Muscle layer of duodenum (tissue), 2 donors: ENCODE results near the gene ROBO1.

Source experiments
- H3K27ac ChIP-seq: one replicate; pipeline ENCODE4 v1.7.0; 2013; ENCODE audit warnings: mild to moderate bottlenecking, low read length
- H3K27me3 ChIP-seq: one replicate; pipeline ENCODE4 v1.7.0; 2013; ENCODE audit warnings: low read depth, mild to moderate bottlenecking, control low read depth, low read length
- H3K36me3 ChIP-seq, 2 donors: one replicate each; pipeline ENCODE4 v1.7.0; 2013; ENCODE audit warnings: low read length in 2 of 2, control low read depth in 1 of 2, mild to moderate bottlenecking in 1 of 2; ENCODE audit not compliant: insufficient read depth in 2 of 2, control insufficient read depth in 1 of 2
- H3K4me1 ChIP-seq, 2 donors: one replicate each; pipeline ENCODE4 v1.7.0; 2013; ENCODE audit warnings: low read length in 2 of 2, mild to moderate bottlenecking in 2 of 2, control low read depth in 1 of 2, moderate library complexity in 1 of 2; ENCODE audit not compliant: insufficient read depth in 2 of 2, control insufficient read depth in 1 of 2
- H3K4me3 ChIP-seq, 2 donors: one replicate each; pipeline ENCODE4 v1.7.0; 2013; ENCODE audit warnings: low read length in 2 of 2, low read depth in 1 of 2, mild to moderate bottlenecking in 1 of 2
- H3K9me3 ChIP-seq, 2 donors: one replicate each; pipeline ENCODE4 v1.7.0; 2013; ENCODE audit warnings: low read length in 2 of 2, control low read depth in 1 of 2, mild to moderate bottlenecking in 1 of 2; ENCODE audit not compliant: control insufficient read depth in 1 of 2
- donor health status: healthy.

The ROBO1 gene

DNA sequence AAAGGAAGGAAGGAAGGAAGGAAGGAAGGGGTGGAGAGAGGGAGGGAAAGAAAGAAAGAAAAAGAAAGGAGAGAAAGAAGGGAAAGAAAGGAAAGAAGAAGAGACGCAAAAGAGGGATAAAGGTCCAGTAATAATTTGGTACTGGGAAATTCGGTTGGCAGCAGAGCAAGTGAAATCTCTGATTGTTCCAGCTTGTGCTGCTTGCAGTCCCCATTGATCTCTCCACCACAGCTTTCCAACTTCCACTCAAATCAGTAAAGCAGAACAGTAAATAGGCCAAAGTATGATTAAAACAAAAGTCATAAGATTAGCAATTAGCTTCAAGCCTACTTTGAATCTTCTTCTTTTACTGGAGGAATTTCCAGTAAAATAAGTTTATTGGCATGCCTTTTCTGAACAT is 357.2 kb downstream of the ROBO1 start:
- Histone ChIP-seq H3K4me3 (no peak overlapping the region), H3K4me1 (no peaks in the 10 kb centered on the region), H3K36me3 (no peaks in the 10 kb centered on the region), H3K9me3 (no peaks in the 10 kb centered on the region), H3K27me3 (no peaks in the 10 kb centered on the region), H3K27ac (no peak overlapping the region)

DNA sequence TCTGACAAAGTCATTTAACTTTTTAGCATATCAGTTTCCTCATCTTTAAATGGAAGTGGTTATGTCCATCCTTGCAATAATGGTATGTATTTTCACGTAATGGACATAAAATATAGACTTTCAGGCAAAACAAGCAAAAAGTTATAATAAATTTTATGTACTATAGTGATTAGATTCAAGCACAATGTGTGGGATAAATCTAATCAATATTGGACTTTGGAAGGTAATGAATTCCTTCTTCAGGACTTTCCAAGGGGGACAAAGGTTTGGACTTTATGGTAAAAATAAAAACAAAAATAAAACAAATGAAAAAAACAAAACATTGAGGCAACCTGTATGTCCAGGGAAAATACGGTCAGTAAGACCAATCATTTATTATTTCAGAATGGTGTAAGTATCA is 357.7 kb downstream of the ROBO1 start:
- Histone ChIP-seq H3K4me3 (no peak overlapping the region), H3K9me3 (no peaks in the 10 kb centered on the region), H3K27me3 (no peaks in the 10 kb centered on the region), H3K36me3 (no peaks in the 10 kb centered on the region), H3K4me1 (no peaks in the 10 kb centered on the region), H3K27ac (no peak overlapping the region)

DNA sequence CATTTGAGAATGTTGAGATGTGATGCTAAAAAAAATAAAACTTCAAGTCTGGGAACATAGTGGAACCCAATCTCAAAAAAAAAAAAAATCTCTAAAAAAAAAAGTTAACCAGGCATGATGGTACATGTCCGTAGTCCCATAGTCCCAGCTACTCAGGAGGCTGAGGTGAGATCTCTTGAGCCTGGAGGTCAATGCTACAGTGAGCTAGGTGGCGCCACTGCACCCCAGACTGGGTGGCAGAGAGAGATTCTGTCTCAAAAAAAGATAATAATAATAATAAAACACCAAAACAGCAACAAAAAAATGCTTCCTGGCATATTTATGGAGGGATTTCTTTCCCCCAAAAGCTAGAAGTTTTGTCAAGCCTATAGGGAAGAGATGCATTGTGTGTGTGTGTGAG is 361.6 kb downstream of the ROBO1 start:
- H3K27ac ChIP-seq = no peak overlapping the region
- no peaks in the 10 kb centered on the region for H3K4me1 ChIP-seq
- H3K27me3 ChIP-seq = no peaks in the 10 kb centered on the region
- no peaks in the 10 kb centered on the region for H3K9me3 ChIP-seq
- H3K4me3 ChIP-seq = no peak overlapping the region
- no peaks in the 10 kb centered on the region for H3K36me3 ChIP-seq

DNA sequence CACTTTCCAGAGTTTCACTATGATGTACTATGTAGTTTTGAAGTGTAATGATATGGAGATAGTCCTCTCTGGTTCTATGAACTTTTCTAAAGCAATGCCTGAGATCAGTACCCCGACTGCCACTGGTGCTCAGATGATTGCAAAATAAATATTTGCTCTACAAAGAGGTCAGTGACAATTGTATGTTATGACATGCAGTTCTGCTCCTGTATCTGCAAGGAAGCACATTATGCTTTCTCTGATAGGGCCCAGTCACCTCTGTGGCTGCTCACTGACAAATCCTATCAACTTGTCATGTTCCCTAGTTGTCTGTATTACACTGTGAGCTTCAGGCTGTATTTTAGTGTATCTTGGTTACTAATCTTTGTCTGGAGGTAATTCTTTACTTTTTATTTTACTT is 362.6 kb downstream of the ROBO1 start:
- Histone ChIP-seq H3K4me1 (no peaks in the 10 kb centered on the region), H3K27ac (no peak overlapping the region), H3K9me3 (no peaks in the 10 kb centered on the region), H3K36me3 (no peaks in the 10 kb centered on the region), H3K27me3 (no peaks in the 10 kb centered on the region), H3K4me3 (no peak overlapping the region)

DNA sequence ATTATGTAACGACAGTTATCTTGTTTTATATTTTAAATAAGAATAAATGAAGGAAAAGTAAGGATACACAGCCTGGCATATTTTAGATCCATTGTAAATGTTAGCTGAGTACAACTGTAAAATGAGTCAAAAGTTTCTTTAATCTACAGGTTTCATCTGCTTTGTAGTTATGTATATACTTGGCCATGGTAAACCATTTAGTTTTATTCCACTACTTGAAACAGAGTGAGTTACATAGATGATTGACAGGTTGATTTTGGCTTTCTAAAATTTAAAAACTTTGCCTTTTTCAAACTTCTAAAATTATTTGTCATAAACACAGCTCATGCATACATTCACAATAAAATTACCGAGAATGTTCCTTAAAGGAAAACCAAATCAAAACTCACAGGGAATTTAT is 371.2 kb downstream of the ROBO1 start:
- H3K4me3 ChIP-seq = no peak overlapping the region
- peaks cover 0 to 2% of the 10 kb centered on the region in 2 donors for H3K9me3 ChIP-seq
- no peaks in the 10 kb centered on the region for H3K27me3 ChIP-seq
- no peak overlapping the region for H3K27ac ChIP-seq
- H3K4me1 ChIP-seq = no peaks in the 10 kb centered on the region
- no peaks in the 10 kb centered on the region for H3K36me3 ChIP-seq

DNA sequence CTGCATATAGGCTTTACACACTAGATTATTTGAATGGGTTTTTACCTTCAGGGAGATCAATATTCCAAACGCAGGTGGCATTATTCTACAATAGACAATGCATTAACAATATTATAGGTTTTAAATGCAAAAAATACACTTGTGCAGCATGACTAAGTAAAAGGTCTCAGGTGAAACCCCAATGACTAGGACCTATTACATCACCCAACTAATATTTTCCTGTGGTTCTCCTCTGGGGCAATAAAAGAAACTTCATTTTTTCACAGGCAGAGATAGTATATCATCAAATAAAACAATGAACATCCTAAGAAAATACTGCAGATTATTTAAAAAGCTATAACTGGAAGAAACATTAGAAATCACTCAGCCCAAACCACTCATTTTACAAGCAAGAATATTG is 375.3 kb downstream of the ROBO1 start:
- no peak overlapping the region for H3K27ac ChIP-seq
- H3K36me3 ChIP-seq = no peaks in the 10 kb centered on the region
- no peaks in the 10 kb centered on the region for H3K9me3 ChIP-seq
- H3K4me1 ChIP-seq = no peaks in the 10 kb centered on the region
- H3K4me3 ChIP-seq = no peak overlapping the region
- H3K27me3 ChIP-seq = no peaks in the 10 kb centered on the region

DNA sequence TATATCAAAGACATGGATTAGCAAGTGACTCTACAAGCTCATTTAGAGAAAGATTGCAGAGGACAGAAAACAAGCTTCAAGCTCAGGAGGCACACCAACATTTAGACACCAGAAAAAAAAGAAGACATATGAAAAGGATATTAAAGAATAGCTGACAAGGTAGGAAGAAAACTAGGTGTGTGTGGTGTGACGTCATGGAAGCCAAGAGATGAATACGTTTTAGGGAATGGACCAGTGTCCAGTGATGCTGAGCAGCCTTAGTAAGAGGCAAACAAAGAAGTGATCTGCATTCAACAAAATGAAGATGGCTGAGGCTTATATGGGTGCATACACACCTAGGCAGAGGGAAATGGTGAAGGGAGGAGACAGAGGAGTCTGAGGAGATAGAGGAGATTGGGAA is 377.4 kb downstream of the ROBO1 start:
- H3K4me3 ChIP-seq = no peak overlapping the region
- H3K27ac ChIP-seq = no peak overlapping the region
- H3K9me3 ChIP-seq = no peaks in the 10 kb centered on the region
- no peaks in the 10 kb centered on the region for H3K4me1 ChIP-seq
- H3K27me3 ChIP-seq = no peaks in the 10 kb centered on the region
- H3K36me3 ChIP-seq = no peaks in the 10 kb centered on the region

DNA sequence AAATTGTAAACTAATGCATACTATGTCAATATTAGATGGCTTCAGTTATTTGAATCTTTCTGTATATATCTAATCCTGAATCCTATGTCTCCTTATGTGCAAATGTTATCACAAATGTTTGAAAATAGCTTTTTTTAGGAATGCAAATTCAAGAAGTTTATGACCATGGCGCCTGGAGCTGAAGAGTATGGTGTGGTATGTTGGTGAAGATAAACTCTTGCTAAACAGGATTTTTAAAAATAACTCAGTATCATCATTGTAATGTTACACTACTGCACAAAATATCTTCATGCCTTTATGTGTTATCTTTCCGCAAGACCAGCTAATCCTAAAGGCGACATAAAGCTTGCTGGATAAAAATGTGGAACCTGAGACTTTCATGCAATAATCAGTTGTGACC is 382.6 kb downstream of the ROBO1 start:
- H3K36me3 ChIP-seq = no peaks in the 10 kb centered on the region
- no peak overlapping the region for H3K4me3 ChIP-seq
- H3K27ac ChIP-seq = no peak overlapping the region
- H3K4me1 ChIP-seq = no peaks in the 10 kb centered on the region
- H3K9me3 ChIP-seq = no peaks in the 10 kb centered on the region
- H3K27me3 ChIP-seq = no peaks in the 10 kb centered on the region

DNA sequence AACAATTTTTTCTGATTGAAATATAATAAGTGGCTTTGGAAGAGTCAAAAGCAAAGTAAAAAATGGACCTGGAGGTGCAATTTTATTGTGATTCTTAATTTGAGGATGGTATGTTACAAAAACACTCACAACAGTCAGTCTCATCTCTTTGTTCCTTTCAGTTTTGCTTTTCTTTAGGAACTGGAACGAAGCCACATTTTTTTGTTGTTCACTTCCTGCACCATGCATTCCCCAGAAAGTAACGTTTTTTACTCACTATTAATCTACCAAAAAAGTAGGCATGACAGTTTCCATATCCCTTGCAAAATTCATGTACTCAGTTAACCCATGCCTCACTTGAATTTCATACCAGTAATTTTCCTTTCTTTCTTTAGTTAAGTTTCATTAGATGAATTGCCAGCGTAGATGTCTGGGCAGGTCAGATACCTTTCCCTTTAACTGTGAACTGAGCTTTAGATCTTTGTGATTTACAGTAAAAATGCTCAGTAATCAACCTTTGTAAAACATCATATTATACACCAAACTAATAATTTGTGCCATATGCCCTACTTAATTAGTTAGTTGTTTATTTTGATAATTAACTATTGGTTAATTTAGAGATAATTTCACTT is 384.3 kb downstream of the ROBO1 start:
- H3K4me3 ChIP-seq = no peak overlapping the region
- no peaks in the 10 kb centered on the region for H3K36me3 ChIP-seq
- H3K27ac ChIP-seq = no peak overlapping the region
- H3K27me3 ChIP-seq = no peaks in the 10 kb centered on the region
- no peaks in the 10 kb centered on the region for H3K9me3 ChIP-seq
- H3K4me1 ChIP-seq = no peaks in the 10 kb centered on the region

DNA sequence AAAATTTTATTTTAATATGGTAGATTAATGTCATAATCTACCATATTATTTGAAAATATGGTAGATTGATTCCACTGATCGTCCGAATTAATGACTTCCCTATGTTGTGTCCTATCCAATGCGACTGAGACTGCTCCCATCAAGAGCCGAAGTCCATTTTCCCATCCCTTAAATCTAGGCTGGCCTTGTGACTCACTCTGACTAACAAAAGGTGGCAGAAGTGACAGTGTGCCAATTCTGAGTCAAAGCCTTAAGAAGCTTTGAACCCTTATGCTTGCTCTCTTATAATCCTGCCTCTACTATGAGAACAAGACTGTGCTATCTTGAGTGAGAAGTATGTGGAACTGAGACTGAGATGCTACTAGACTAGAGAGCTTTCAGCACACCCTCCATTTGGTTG is 387.2 kb downstream of the ROBO1 start:
- no peaks in the 10 kb centered on the region for H3K36me3 ChIP-seq
- no peak overlapping the region for H3K27ac ChIP-seq
- H3K4me1 ChIP-seq = no peaks in the 10 kb centered on the region
- H3K9me3 ChIP-seq = no peaks in the 10 kb centered on the region
- no peaks in the 10 kb centered on the region for H3K27me3 ChIP-seq
- H3K4me3 ChIP-seq = no peak overlapping the region

DNA sequence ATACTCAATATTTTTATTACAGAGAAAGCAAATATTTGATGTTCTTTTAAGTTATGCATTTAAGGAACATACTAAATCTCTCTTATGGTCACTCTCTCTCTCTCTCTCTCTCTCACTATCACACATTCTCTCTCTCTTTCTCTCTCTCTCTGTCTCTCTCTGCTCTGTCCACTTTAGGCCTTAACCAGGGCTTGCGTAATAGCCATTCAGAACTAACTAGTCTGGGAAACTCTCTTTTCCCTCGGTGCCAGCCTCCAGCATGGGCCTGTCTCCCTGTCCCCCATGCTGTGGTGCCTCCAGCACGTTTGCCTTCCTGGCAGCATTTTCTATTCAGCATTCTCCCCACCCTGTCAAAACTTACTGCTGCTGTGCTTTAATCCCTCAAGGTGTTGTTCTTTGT is 389.7 kb downstream of the ROBO1 start:
- H3K27me3 ChIP-seq = no peaks in the 10 kb centered on the region
- H3K36me3 ChIP-seq = no peaks in the 10 kb centered on the region
- H3K27ac ChIP-seq = no peak overlapping the region
- H3K4me3 ChIP-seq = no peak overlapping the region
- no peaks in the 10 kb centered on the region for H3K9me3 ChIP-seq
- H3K4me1 ChIP-seq = no peaks in the 10 kb centered on the region

DNA sequence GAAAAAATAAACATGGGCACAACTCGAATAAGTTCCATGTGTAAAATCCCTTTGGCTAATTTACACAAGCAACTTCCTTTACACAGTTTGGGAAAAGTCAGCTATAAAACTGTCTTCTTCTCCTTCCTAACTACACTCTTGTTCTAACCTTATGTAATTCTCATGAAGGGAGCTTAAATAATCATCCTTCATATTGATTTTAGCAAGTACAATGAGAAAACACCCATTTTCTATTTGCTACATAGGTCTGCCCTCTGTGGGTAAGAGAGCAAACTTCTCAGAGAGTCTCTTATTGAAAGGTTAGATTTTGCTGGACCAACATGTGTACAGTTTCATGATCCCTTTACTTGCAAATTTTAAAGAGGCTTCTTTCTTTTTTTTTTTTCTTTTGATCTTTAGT is 398.5 kb downstream of the ROBO1 start:
- no peaks in the 10 kb centered on the region for H3K36me3 ChIP-seq
- H3K27me3 ChIP-seq = no peaks in the 10 kb centered on the region
- no peaks in the 10 kb centered on the region for H3K4me1 ChIP-seq
- H3K27ac ChIP-seq = no peak overlapping the region
- no peak overlapping the region for H3K4me3 ChIP-seq
- H3K9me3 ChIP-seq = no peaks in the 10 kb centered on the region
